Measurements from ENCODE around the gene CNNM3.

CNNM3 gene

GRCh38 chr2:96847586-96847985 lies 31.5 kb downstream of the CNNM3 start:
- Histone ChIP-seq H3K9ac (ENCODE audit: low read depth in 1 of 2, low read length in 2 of 2) (no peak overlapping the region), H3K36me3 (ENCODE audit: control insufficient read depth in 2 of 2, insufficient read depth in 2 of 2, low read length in 2 of 2) (peaks cover 23 to 27% of the 10 kb centered on the region in 2 donors)

GRCh38 chr2:96848264-96848663 lies 32.2 kb downstream of the CNNM3 start:
- no peaks in the 10 kb centered on the region for H3K27me3 ChIP-seq (ENCODE audit: control insufficient read depth in 2 of 2, insufficient read depth in 2 of 2, low read length in 2 of 2)
- no peaks in the 10 kb centered on the region for H3K9me3 ChIP-seq (ENCODE audit: control insufficient read depth in 2 of 2, low read length in 2 of 2)
- no peak overlapping the region for H3K4me3 ChIP-seq (ENCODE audit: low read length in 2 of 2)
- H3K4me1 ChIP-seq (ENCODE audit: control insufficient read depth in 2 of 2, insufficient read depth in 2 of 2, low read length in 2 of 2): no peaks in the 10 kb centered on the region
- H3K36me3 ChIP-seq (ENCODE audit: control insufficient read depth in 2 of 2, insufficient read depth in 2 of 2, low read length in 2 of 2): peaks cover 29 to 34% of the 10 kb centered on the region in 2 donors
- H3K27ac ChIP-seq (ENCODE audit: low read depth in 2 of 2, low read length in 2 of 2): no peak overlapping the region
- H3K9ac ChIP-seq (ENCODE audit: low read depth in 1 of 2, low read length in 2 of 2): no peak overlapping the region

More at GRCh38 chr2:96847586-96847985, 31.5 kb downstream of the CNNM3 start:
- Histone ChIP-seq H3K4me1 (ENCODE audit: control insufficient read depth in 2 of 2, insufficient read depth in 2 of 2, low read length in 2 of 2) (no peaks in the 10 kb centered on the region), H3K27me3 (ENCODE audit: control insufficient read depth in 2 of 2, insufficient read depth in 2 of 2, low read length in 2 of 2) (no peaks in the 10 kb centered on the region), H3K4me3 (ENCODE audit: low read length in 2 of 2) (no peak overlapping the region), H3K9me3 (ENCODE audit: control insufficient read depth in 2 of 2, low read length in 2 of 2) (no peaks in the 10 kb centered on the region), H3K27ac (ENCODE audit: low read depth in 2 of 2, low read length in 2 of 2) (no peak overlapping the region)

GRCh38 chr2:96852667-96853066 lies 36.6 kb downstream of the CNNM3 start:
- H3K9me3 ChIP-seq (ENCODE audit: control insufficient read depth in 2 of 2, low read length in 2 of 2): no peaks in the 10 kb centered on the region
- H3K4me1 ChIP-seq (ENCODE audit: control insufficient read depth in 2 of 2, insufficient read depth in 2 of 2, low read length in 2 of 2): peaks cover 7 to 8% of the 10 kb centered on the region in 2 donors
- no peak overlapping the region for H3K27ac ChIP-seq (ENCODE audit: low read depth in 2 of 2, low read length in 2 of 2)
- H3K4me3 ChIP-seq (ENCODE audit: low read length in 2 of 2): no peak overlapping the region
- H3K27me3 ChIP-seq (ENCODE audit: control insufficient read depth in 2 of 2, insufficient read depth in 2 of 2, low read length in 2 of 2): no peaks in the 10 kb centered on the region
- no peak overlapping the region for H3K9ac ChIP-seq (ENCODE audit: low read depth in 1 of 2, low read length in 2 of 2)
- peaks cover 28 to 37% of the 10 kb centered on the region in 2 donors for H3K36me3 ChIP-seq (ENCODE audit: control insufficient read depth in 2 of 2, insufficient read depth in 2 of 2, low read length in 2 of 2)

DNA sequence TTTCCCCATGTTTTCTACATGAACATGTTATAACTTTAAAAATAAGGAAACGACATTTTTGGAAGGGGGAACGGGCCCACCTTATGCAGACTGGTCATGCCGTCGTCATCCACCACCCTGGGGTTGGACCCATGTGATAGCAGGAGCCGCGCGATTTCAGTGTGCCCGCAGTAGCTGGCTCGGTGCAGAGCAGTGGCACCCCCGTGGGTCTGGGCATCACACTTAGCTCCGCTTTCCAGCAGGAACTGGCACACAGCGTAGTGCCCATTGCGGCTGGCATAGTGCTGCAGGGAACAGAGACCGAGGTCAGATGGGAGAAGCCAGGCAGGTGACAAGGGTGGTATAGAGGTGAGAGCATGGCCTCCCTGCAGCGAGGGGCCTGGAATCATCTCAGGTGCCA lies 37.3 kb downstream of the CNNM3 start:
- Histone ChIP-seq H3K27ac (ENCODE audit: low read depth in 2 of 2, low read length in 2 of 2) (no peak overlapping the region), H3K9ac (ENCODE audit: low read depth in 1 of 2, low read length in 2 of 2) (no peak overlapping the region), H3K4me3 (ENCODE audit: low read length in 2 of 2) (no peak overlapping the region), H3K4me1 (ENCODE audit: control insufficient read depth in 2 of 2, insufficient read depth in 2 of 2, low read length in 2 of 2) (peaks cover 7 to 8% of the 10 kb centered on the region in 2 donors), H3K36me3 (ENCODE audit: control insufficient read depth in 2 of 2, insufficient read depth in 2 of 2, low read length in 2 of 2) (peaks cover 22 to 32% of the 10 kb centered on the region in 2 donors), H3K9me3 (ENCODE audit: control insufficient read depth in 2 of 2, low read length in 2 of 2) (no peaks in the 10 kb centered on the region), H3K27me3 (ENCODE audit: control insufficient read depth in 2 of 2, insufficient read depth in 2 of 2, low read length in 2 of 2) (no peaks in the 10 kb centered on the region)

DNA sequence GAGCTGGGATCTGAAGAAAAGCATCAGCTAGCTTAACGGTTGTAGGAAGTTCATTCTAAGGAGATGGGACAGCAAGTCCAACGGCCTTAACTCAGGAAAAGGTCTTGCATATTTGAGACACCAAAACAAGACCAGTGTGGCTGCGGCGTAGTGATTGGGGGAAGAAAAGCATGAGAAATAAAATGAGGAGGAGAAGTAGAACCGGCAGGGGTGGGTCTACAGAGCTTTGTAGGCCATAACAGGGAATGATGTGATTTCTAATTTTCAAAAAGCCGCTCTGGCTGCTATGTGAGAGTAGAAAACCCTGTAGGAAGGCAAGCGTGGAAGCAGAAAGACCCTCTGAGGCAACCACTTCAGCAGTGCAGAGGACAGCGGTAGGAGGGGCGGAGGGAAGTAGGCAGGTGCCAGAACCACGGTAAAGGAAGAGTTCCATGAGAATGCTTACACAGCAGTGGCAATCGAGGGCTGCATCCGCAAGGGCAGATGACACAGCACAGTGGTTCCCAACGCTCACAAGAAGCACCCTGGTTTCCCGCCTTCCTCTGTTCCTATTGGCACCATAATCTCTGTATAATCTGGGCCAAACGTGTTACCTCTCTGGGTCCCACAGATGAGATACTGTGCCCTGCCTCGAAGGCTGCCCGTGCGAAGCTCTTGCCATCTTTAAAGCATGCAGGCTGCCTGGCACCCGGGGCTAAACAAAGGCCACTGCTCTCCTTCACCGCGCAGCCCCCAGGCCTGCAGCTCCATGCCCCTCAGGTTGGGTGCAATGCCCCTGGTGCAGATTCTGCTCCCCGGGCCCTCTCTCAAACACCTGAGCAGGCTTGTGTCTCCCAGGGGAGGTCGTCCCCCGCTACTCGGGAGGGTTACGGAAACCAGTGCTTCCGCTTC lies 41.0 kb downstream of the CNNM3 start:
- peak overlapping the region; percentile 71 to 85 for H3K9ac ChIP-seq (ENCODE audit: low read depth in 1 of 2, low read length in 2 of 2)
- peaks cover 18 to 28% of the 10 kb centered on the region in 2 donors for H3K36me3 ChIP-seq (ENCODE audit: control insufficient read depth in 2 of 2, insufficient read depth in 2 of 2, low read length in 2 of 2)
- H3K9me3 ChIP-seq (ENCODE audit: control insufficient read depth in 2 of 2, low read length in 2 of 2): no peaks in the 10 kb centered on the region
- peak overlapping the region; percentile 61 to 71 for H3K27ac ChIP-seq (ENCODE audit: low read depth in 2 of 2, low read length in 2 of 2)
- no peaks in the 10 kb centered on the region for H3K27me3 ChIP-seq (ENCODE audit: control insufficient read depth in 2 of 2, insufficient read depth in 2 of 2, low read length in 2 of 2)
- peak overlapping the region; percentile 61 to 70 for H3K4me3 ChIP-seq (ENCODE audit: low read length in 2 of 2)
- peaks cover 14 to 15% of the 10 kb centered on the region in 2 donors for H3K4me1 ChIP-seq (ENCODE audit: control insufficient read depth in 2 of 2, insufficient read depth in 2 of 2, low read length in 2 of 2)

DNA sequence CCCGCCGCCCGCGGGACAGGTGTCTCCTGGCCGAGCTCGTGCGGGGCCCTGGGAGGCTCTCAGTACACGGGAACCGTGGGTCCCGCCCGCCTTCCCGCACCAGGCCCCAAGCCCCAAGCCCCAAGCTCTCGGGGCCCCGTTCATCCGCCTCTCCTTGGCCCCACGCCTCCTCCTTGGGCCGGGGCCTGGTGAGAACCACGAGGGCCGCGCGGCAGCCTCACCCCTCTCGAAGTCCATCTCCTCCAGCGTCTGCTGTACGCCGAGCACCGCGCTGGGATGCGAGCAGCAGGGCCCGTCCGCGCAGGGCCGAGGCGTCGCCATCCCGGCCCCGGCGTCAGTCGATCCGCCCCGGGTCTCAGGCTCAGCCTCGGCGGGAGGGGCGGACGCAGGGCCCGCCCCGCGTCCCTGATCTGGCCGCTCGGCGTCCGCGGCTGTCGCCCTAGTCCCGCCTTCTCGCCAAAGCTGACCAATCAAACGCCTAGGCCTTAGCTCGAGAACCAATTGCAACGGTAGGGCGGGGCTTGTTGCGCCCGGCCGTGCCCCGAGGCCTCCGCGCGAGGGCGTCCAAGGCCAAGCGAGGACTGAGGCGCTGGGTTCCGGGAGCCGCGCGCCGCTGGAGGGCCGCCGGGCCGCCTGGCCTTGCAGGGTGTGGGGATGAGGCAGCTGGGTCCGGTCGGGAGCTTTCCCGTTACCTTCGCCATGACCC lies 41.8 kb downstream of the CNNM3 start, which contains the start of gene ANKRD39:
Gene ANKRD39 (minus strand): TSS at position 350 of the 706 bp plus-strand sequence. CDS start 29 bp downstream, at position 321.
- peak within 1 kb of the TSS; percentile 61 to 71 for H3K27ac ChIP-seq (ENCODE audit: low read depth in 2 of 2, low read length in 2 of 2)
- H3K4me3 ChIP-seq (ENCODE audit: low read length in 2 of 2): peak within 1 kb of the TSS; percentile 69 to 70
- H3K27me3 ChIP-seq (ENCODE audit: control insufficient read depth in 2 of 2, insufficient read depth in 2 of 2, low read length in 2 of 2): no peaks in the 10 kb centered on the region
- peak within 1 kb of the TSS; percentile 74 to 85 for H3K9ac ChIP-seq (ENCODE audit: low read depth in 1 of 2, low read length in 2 of 2)
- H3K4me1 ChIP-seq (ENCODE audit: control insufficient read depth in 2 of 2, insufficient read depth in 2 of 2, low read length in 2 of 2): peaks cover 15% of the 10 kb centered on the region in 2 donors
- H3K36me3 ChIP-seq (ENCODE audit: control insufficient read depth in 2 of 2, insufficient read depth in 2 of 2, low read length in 2 of 2): peaks cover 17 to 25% of the 10 kb centered on the region in 2 donors
- no peaks in the 10 kb centered on the region for H3K9me3 ChIP-seq (ENCODE audit: control insufficient read depth in 2 of 2, low read length in 2 of 2)

- Histone ChIP-seq H3K4me1 (ENCODE audit: control insufficient read depth in 2 of 2, insufficient read depth in 2 of 2, low read length in 2 of 2) (peaks cover 15% of the 10 kb centered on the region in 2 donors), H3K9me3 (ENCODE audit: control insufficient read depth in 2 of 2, low read length in 2 of 2) (no peaks in the 10 kb centered on the region), H3K27me3 (ENCODE audit: control insufficient read depth in 2 of 2, insufficient read depth in 2 of 2, low read length in 2 of 2) (no peaks in the 10 kb centered on the region), H3K27ac (ENCODE audit: low read depth in 2 of 2, low read length in 2 of 2) (peak overlapping the region in 1 of 2 donors; percentile 58), H3K9ac (ENCODE audit: low read depth in 1 of 2, low read length in 2 of 2) (peak overlapping the region in 1 of 2 donors; percentile 85), H3K4me3 (ENCODE audit: low read length in 2 of 2) (peak overlapping the region in 1 of 2 donors; percentile 70), H3K36me3 (ENCODE audit: control insufficient read depth in 2 of 2, insufficient read depth in 2 of 2, low read length in 2 of 2) (peaks cover 18 to 28% of the 10 kb centered on the region in 2 donors)
These were observed 43.1 kb downstream of the CNNM3 start for GRCh38 chr2:96859099-96859649.

- Histone ChIP-seq H3K9ac (ENCODE audit: low read depth in 1 of 2, low read length in 2 of 2) (no peak overlapping the region), H3K4me3 (ENCODE audit: low read length in 2 of 2) (no peak overlapping the region), H3K27me3 (ENCODE audit: control insufficient read depth in 2 of 2, insufficient read depth in 2 of 2, low read length in 2 of 2) (no peaks in the 10 kb centered on the region), H3K36me3 (ENCODE audit: control insufficient read depth in 2 of 2, insufficient read depth in 2 of 2, low read length in 2 of 2) (peaks cover 23 to 31% of the 10 kb centered on the region in 2 donors), H3K4me1 (ENCODE audit: control insufficient read depth in 2 of 2, insufficient read depth in 2 of 2, low read length in 2 of 2) (peaks cover 15% of the 10 kb centered on the region in 2 donors), H3K9me3 (ENCODE audit: control insufficient read depth in 2 of 2, low read length in 2 of 2) (no peaks in the 10 kb centered on the region), H3K27ac (ENCODE audit: low read depth in 2 of 2, low read length in 2 of 2) (peak overlapping the region in 1 of 2 donors; percentile 32)
These were observed 43.6 kb downstream of the CNNM3 start for GRCh38 chr2:96859681-96860064.

DNA sequence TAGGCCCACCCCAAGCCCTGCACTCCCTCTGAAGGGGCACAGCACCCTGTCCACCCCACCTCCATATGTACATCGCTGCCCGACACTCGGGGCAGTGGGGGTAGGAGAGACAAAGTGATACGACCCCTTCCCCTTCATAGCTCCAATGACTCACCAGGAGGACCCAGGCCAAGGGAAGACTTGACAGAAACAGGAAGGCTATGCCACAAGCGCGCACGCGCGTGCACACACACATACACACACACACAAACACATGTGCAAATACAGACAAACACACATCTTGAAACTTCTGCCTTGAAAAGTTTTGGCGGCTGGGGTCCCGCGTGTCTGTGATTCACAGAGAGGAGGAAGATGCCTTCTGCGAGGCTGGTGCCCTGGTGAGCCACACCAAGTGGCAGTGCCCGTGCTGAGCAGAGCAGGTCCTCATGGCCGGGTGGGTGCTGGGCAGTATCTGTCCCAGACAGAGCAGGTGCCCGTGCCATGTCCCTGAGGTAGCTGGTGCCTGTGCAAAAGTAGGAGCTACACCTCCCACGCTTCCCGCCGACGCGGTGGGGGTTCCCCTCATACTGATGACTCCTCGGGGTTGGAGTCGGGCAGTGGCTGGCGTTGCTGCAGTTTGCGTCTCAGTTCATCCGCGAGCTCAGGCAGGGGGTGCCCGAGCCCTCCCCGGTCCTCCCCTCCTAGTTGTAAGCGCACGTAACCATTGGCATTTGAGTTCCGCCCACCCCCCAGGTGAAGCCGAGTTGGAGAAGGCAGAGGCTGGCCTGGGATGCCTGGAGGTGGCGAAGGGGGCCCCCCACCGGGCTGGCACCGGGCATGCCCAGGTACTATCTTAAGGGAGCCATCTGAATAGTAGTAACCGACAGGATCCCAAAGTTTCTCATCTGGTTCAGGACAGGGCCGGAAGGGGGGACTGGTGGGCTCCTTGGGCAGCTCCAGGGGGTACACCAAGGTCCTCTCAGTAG lies 44.3 kb downstream of the CNNM3 start:
- Histone ChIP-seq H3K36me3 (ENCODE audit: control insufficient read depth in 2 of 2, insufficient read depth in 2 of 2, low read length in 2 of 2) (peaks cover 29 to 37% of the 10 kb centered on the region in 2 donors), H3K9ac (ENCODE audit: low read depth in 1 of 2, low read length in 2 of 2) (no peak overlapping the region), H3K27me3 (ENCODE audit: control insufficient read depth in 2 of 2, insufficient read depth in 2 of 2, low read length in 2 of 2) (no peaks in the 10 kb centered on the region), H3K27ac (ENCODE audit: low read depth in 2 of 2, low read length in 2 of 2) (no peak overlapping the region), H3K9me3 (ENCODE audit: control insufficient read depth in 2 of 2, low read length in 2 of 2) (no peaks in the 10 kb centered on the region), H3K4me3 (ENCODE audit: low read length in 2 of 2) (no peak overlapping the region), H3K4me1 (ENCODE audit: control insufficient read depth in 2 of 2, insufficient read depth in 2 of 2, low read length in 2 of 2) (peaks cover 15% of the 10 kb centered on the region in 2 donors)
